Activated CD4-positive, alpha-beta T cell treated with anti-CD3 and anti-CD28 coated beads, Interleukin-2, amount 10 ng/mL, durations not matched to agents 7 days and 5 days (primary cell): ENCODE measurements around the gene ESR1. TPM values are rescaled to one million over a fixed set of nuclear protein-coding genes. Genes with fewer than 3 reads are reported as not detected.
"Not testable (repeated sequence)": the region's sequence is repeated elsewhere in the genome, so short reads cannot be mapped to it uniquely, and the experiment has no call there.

Source experiments
- CTCF ChIA-PET: fragments of 350-600 bp; sonication (Branson Sonifier 250); formaldehyde crosslinking; loops from one replicate; lab custom pipeline; 2021; ENCODE audit warnings: antibody characterized with exemption; lab: Charles Lee
- POLR2A ChIA-PET: fragments of 350-600 bp; sonication (Branson Sonifier 250); formaldehyde crosslinking; loops from one replicate; lab custom pipeline; 2021; ENCODE audit warnings: antibody characterized with exemption; lab: Charles Lee
- DNase-seq: peaks from one replicate; pipeline ENCODE4 v3.0.0-alpha.2; 2020
- H3K27ac Mint-ChIP-seq: one replicate; pipeline ENCODE4 v1.8.0; 2021; ENCODE audit warnings: mild to moderate bottlenecking, moderate library complexity, mixed read lengths
- H3K27me3 Mint-ChIP-seq: one replicate; pipeline ENCODE4 v1.8.0; 2021; ENCODE audit warnings: mixed read lengths
- H3K36me3 Mint-ChIP-seq: one replicate; pipeline ENCODE4 v1.8.0; 2021; ENCODE audit warnings: low read depth, mixed read lengths
- H3K4me1 Mint-ChIP-seq: one replicate; pipeline ENCODE4 v1.8.0; 2021; ENCODE audit warnings: mixed read lengths
- H3K4me3 Mint-ChIP-seq: one replicate; pipeline ENCODE4 v1.8.0; 2021; ENCODE audit warnings: mild to moderate bottlenecking, moderate library complexity, mixed read lengths
- H3K9me3 Mint-ChIP-seq: one replicate; pipeline ENCODE4 v1.8.0; 2021; ENCODE audit warnings: mixed read lengths
- total RNA-seq, 2 experiments: library from RNA; stranded (reverse); gene quantifications; one replicate each; pipeline ENCODE4 v1.2.3, GENCODE V29; 2021

The ESR1 gene
- total RNA-seq, 2 experiments from 2014 or later = 1.00 to 2.2 TPM

GRCh38 chr6:152057832-152058498 is 250.5 kb downstream of the ESR1 start:
- ChIA-PET POLR2A (no interaction called here), CTCF (no interaction called here)
- Mint-ChIP-seq H3K9me3 (no peaks in the 10 kb centered on the region), H3K4me1 (no peaks in the 10 kb centered on the region), H3K27ac (no peak overlapping the region), H3K4me3 (no peak overlapping the region), H3K27me3 (peaks cover 2% of the 10 kb centered on the region), H3K36me3 (no peaks in the 10 kb centered on the region)
- no peak for DNase-seq

GRCh38 chr6:152059909-152060308 is 252.4 kb downstream of the ESR1 start:
- H3K27me3 Mint-ChIP-seq = peaks cover 2% of the 10 kb centered on the region
- no peaks in the 10 kb centered on the region for H3K4me1 Mint-ChIP-seq
- no peak overlapping the region for H3K4me3 Mint-ChIP-seq
- no peak overlapping the region for H3K27ac Mint-ChIP-seq
- ChIA-PET CTCF (no interaction called here), POLR2A (no interaction called here)
- H3K36me3 Mint-ChIP-seq = no peaks in the 10 kb centered on the region
- no peak for DNase-seq
- no peaks in the 10 kb centered on the region for H3K9me3 Mint-ChIP-seq

DNA sequence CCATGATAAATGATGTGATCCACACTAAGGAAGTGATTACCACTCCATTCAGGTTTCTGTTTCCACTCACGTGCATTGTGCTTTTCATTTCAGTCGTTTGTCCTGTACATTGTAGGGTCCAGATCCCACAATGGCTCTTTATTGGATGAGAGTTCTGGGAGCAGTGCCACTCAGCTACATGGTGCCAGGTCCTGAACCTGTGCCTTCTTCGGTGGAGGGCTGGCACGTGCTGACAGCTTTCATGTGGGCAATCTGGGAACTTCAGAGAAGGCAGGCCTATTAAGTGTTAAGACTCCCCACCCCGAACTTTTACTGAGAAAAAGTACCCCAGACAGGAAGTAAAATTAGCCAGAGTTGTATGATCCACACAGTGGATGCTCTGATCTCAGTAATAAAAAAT is 255.0 kb downstream of the ESR1 start:
- Mint-ChIP-seq H3K4me1 (no peaks in the 10 kb centered on the region), H3K36me3 (no peaks in the 10 kb centered on the region), H3K27ac (no peak overlapping the region), H3K4me3 (no peak overlapping the region), H3K9me3 (no peaks in the 10 kb centered on the region), H3K27me3 (no peaks in the 10 kb centered on the region)
- POLR2A ChIA-PET = no interaction called here
- CTCF ChIA-PET = no interaction called here
- no peak for DNase-seq

DNA sequence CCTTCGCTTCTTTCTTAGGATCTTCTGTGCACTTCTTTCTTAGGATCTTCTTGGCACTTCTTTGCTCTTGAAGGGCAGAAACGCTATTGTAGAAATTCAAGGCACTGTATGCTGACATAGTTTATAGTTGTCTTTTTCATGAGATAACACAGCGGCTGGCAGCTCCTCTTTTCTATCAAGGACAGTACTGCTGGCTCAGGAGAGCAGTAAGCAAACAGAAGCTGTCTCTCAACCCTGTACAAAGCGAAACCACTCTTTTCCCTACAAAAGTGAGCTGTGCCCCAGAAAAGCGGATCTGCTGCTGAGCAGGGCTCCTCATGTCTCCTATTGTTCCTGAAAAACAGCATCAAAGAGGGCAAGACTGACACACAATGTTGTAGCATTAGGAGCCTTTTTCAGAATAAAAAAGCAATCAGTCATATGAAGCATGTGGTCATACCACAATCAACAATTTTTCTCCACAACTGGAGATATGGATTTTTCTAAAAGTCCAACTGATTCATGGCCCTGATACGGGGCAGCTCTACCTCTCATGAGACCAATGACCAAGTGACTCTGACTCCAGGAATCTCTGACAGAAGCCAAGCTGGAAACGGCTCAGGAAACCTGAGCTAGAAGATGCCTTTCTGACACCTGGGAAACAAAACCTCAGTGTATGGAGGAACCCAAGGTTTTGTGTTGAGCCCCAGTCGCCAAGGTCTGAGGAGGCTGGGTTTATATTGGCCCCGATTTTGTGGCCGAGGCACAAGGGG is 255.9 kb downstream of the ESR1 start:
- Mint-ChIP-seq H3K9me3 (no peaks in the 10 kb centered on the region), H3K4me3 (no peak overlapping the region), H3K27ac (no peak overlapping the region), H3K27me3 (no peaks in the 10 kb centered on the region), H3K36me3 (no peaks in the 10 kb centered on the region), H3K4me1 (no peaks in the 10 kb centered on the region)
- POLR2A ChIA-PET = no interaction called here
- CTCF ChIA-PET = interaction anchor here (0.6 kb wide), 1 partner anchor 1014 kb away, joined by 3 read pairs; no protein-coding TSS in a partner anchor
- no peak for DNase-seq

DNA sequence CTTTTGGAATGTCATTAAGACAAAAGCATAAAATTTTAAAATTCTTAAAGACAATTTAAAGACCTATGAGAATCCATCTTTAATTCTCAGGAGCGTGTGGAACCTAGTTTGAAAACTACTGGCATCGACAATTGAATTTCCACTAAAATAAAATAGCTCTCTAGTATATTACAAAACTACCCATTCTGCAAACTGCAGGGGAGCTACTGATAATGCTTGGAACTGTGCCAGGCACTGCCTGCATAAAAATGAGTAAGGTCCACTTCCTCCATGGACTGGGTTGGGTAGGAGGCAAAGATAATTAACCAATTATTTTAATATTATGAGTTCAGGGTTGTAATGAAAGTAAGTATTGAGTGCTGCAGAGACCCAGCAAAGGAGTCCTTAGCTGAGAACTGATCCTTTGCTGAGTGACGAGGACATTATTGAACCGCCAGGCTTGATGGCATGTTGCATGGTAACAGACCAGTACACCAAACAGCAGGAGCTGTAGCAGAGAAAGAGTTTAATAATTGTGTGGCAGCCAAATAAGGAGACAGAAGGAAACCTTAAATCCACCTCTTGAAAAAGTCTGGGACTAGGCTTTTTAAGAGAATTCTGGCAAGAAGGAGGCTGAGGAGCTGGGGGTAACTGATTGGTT is 261.3 kb downstream of the ESR1 start:
- Mint-ChIP-seq H3K4me3 (no peak overlapping the region), H3K4me1 (no peaks in the 10 kb centered on the region), H3K27me3 (peaks cover 5% of the 10 kb centered on the region), H3K27ac (no peak overlapping the region), H3K9me3 (peaks cover 2% of the 10 kb centered on the region), H3K36me3 (no peaks in the 10 kb centered on the region)
- CTCF ChIA-PET = no interaction called here
- POLR2A ChIA-PET = no interaction called here
- no peak for DNase-seq

DNA sequence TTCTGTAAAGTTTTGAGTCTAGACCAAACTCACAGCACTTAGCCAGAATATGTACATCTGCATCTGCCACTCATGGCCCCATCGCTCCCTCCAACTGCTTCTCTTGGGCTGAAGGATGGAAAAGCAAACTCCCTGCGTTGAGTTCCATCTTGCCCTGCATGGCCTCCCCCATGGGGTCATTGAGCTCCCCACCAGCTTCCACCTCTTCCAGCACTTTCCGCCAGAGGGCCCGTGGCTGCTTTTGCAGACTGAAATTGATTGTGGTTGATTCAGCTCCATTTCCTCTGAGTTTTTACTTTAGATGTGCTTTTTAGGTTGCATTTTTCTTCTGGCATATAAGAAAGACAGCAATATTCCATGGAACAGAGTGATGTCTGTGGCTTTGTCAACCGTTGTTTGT is 263.1 kb downstream of the ESR1 start:
- Mint-ChIP-seq H3K27me3 (peaks cover 5% of the 10 kb centered on the region), H3K27ac (no peak overlapping the region), H3K4me3 (no peak overlapping the region), H3K36me3 (no peaks in the 10 kb centered on the region), H3K9me3 (peaks cover 8% of the 10 kb centered on the region), H3K4me1 (no peaks in the 10 kb centered on the region)
- POLR2A ChIA-PET = no interaction called here
- DNase-seq = no peak
- CTCF ChIA-PET = no interaction called here

- Mint-ChIP-seq H3K9me3 (peaks cover 12% of the 10 kb centered on the region), H3K27ac (no peak overlapping the region), H3K36me3 (no peaks in the 10 kb centered on the region), H3K27me3 (peaks cover 5% of the 10 kb centered on the region), H3K4me3 (no peak overlapping the region), H3K4me1 (no peaks in the 10 kb centered on the region)
- ChIA-PET CTCF (no interaction called here), POLR2A (no interaction called here)
- DNase-seq = no peak
Observed at GRCh38 chr6:152071318-152071717, 263.8 kb downstream of the ESR1 start.

- ChIA-PET CTCF (no interaction called here), POLR2A (no interaction called here)
- H3K36me3 Mint-ChIP-seq = no peaks in the 10 kb centered on the region
- H3K27ac Mint-ChIP-seq = no peak overlapping the region
- H3K4me1 Mint-ChIP-seq = no peaks in the 10 kb centered on the region
- H3K4me3 Mint-ChIP-seq = no peak overlapping the region
- no peak for DNase-seq
- H3K9me3 Mint-ChIP-seq = peaks cover 17% of the 10 kb centered on the region
- H3K27me3 Mint-ChIP-seq = peaks cover 5% of the 10 kb centered on the region
Observed at GRCh38 chr6:152071843-152072242, 264.4 kb downstream of the ESR1 start.

- H3K4me3 Mint-ChIP-seq, CTCF ChIA-PET, H3K4me1 Mint-ChIP-seq, H3K36me3 Mint-ChIP-seq, H3K27ac Mint-ChIP-seq, DNase-seq, POLR2A ChIA-PET, H3K27me3 Mint-ChIP-seq: not testable (repeated sequence)
- H3K9me3 Mint-ChIP-seq = peaks cover 26% of the 10 kb centered on the region
Observed at GRCh38 chr6:152076242-152076641, 268.8 kb downstream of the ESR1 start.

DNA sequence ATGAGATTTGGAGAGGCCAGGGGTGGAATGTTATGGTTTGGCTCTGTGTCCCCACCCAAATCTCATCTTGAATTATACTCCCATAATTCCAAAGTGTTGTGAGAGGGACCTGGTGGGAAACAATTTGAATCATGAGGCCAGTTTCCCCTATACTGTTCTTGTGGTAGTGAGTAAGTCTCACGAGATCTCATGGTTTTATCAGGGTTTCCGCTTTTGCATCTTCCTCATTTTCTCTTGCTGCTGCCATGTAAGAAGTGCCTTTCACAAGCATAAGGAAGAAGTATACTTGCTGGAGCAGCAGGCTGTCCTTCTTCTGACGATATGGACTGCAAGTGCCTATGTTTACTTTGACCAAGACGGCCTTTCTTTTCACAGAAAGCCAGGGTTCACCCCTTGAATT is 270.5 kb downstream of the ESR1 start:
- POLR2A ChIA-PET = no interaction called here
- DNase-seq = no peak
- CTCF ChIA-PET = no interaction called here

GRCh38 chr6:152078804-152079203 is 271.3 kb downstream of the ESR1 start:
- ChIA-PET CTCF (no interaction called here), POLR2A (no interaction called here)
- Mint-ChIP-seq H3K4me3 (no peak overlapping the region), H3K27ac (no peak overlapping the region), H3K36me3 (no peaks in the 10 kb centered on the region), H3K4me1 (no peaks in the 10 kb centered on the region), H3K27me3 (peaks cover 11% of the 10 kb centered on the region), H3K9me3 (peaks cover 29% of the 10 kb centered on the region)
- DNase-seq = no peak

More for the DNA sequence above, 270.5 kb downstream of the ESR1 start:
- H3K27ac Mint-ChIP-seq = no peak overlapping the region
- H3K4me3 Mint-ChIP-seq = no peak overlapping the region
- peaks cover 31% of the 10 kb centered on the region for H3K9me3 Mint-ChIP-seq
- peaks cover 9% of the 10 kb centered on the region for H3K27me3 Mint-ChIP-seq
- H3K4me1 Mint-ChIP-seq = no peaks in the 10 kb centered on the region
- H3K36me3 Mint-ChIP-seq = no peaks in the 10 kb centered on the region

DNA sequence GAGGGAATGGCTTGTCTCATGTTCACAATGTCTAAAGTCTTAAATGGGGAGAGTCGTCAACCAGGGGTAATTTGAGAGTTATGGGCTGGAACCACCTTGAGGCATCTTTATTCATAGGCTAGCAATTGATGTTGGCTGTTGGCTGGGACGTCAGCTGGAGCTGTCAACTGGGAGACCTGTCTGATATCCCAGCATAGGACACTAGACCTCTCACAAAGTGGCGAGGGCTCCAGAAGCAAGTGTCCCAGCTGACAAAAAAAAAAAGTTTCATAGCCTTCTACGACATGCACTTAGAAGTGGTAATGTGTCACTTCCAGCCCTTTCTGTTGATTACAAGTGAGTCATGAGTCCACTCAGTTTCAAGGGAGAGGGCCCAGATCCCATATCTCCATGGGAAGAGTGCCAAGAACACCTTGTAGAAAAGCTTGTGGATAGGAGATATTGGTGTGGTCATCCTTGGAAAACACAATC is 278.0 kb downstream of the ESR1 start:
- CTCF ChIA-PET = interaction anchor here (0.6 kb wide), 1 partner anchor 1827 kb away, joined by 3 read pairs; no protein-coding TSS in a partner anchor
- POLR2A ChIA-PET = no interaction called here

GRCh38 chr6:152086223-152086873 is 278.9 kb downstream of the ESR1 start:
- H3K4me3 Mint-ChIP-seq = no peak overlapping the region
- no peak overlapping the region for H3K27ac Mint-ChIP-seq
- CTCF ChIA-PET = no interaction called here
- no peak for DNase-seq
- peaks cover 4% of the 10 kb centered on the region for H3K9me3 Mint-ChIP-seq
- H3K27me3 Mint-ChIP-seq = peaks cover 6% of the 10 kb centered on the region
- H3K36me3 Mint-ChIP-seq = no peaks in the 10 kb centered on the region
- POLR2A ChIA-PET = no interaction called here
- no peaks in the 10 kb centered on the region for H3K4me1 Mint-ChIP-seq

More for the DNA sequence above, 278.0 kb downstream of the ESR1 start:
- H3K4me3 Mint-ChIP-seq = no peak overlapping the region
- DNase-seq = no peak
- H3K27ac Mint-ChIP-seq = no peak overlapping the region
- H3K36me3 Mint-ChIP-seq = no peaks in the 10 kb centered on the region
- H3K27me3 Mint-ChIP-seq = peaks cover 12% of the 10 kb centered on the region
- H3K4me1 Mint-ChIP-seq = no peaks in the 10 kb centered on the region
- peaks cover 6% of the 10 kb centered on the region for H3K9me3 Mint-ChIP-seq
